Endothelial cell of umbilical vein (primary cell): ENCODE data around the gene CFLAR. TPM values are rescaled to one million over a fixed set of nuclear protein-coding genes. Genes with fewer than 3 reads are reported as not detected.

ENCODE experiments used
- BruUV-seq: library from RNA; stranded (reverse); fragments of 400-500 nt; replicated peaks from 2 replicates; lab custom pipeline; 2021; lab: Mats Ljungman, UMichigan
- CTCF ChIA-PET: fragments of 300-600, 350-600 bp; sonication (Branson Sonifier 250); formaldehyde crosslinking; loops from one replicate; lab custom pipeline; 2021; ENCODE audit warnings: antibody characterized with exemption, inconsistent platforms; lab: Charles Lee
- POLR2A ChIA-PET: fragments of 300-600, 350-600 bp; sonication (Branson Sonifier 250); formaldehyde crosslinking; loops from one replicate; lab custom pipeline; 2021; ENCODE audit warnings: antibody characterized with exemption, inconsistent platforms; lab: Charles Lee
- DNase-seq: peaks from one replicate; pipeline ENCODE4 v3.0.0-alpha.2; 2011; ENCODE audit warnings: low read depth, low spot score
- FAIRE-seq: peaks from 2 replicates; lab custom pipeline; 2011; peaks lifted over from hg19 to GRCh38; lab: Jason Lieb, UNC
- H2AFZ ChIP-seq: 2 replicates; pipeline ENCODE4 v1.6.0; 2012; ENCODE audit warnings: low read depth, low read length, control low read depth, inconsistent platforms
- H3K27ac ChIP-seq: 2 replicates; pipeline ENCODE4 v1.5.1; 2011; ENCODE audit warnings: low read depth, mild to moderate bottlenecking, control low read depth, low read length, moderate library complexity; ENCODE audit not compliant: insufficient read depth
- H3K27me3 ChIP-seq, 2 experiments: 2 replicates each; pipeline versions ENCODE4 v1.6.0 to v1.6.1; 2011; ENCODE audit warnings: low read length in 2 of 2, mixed read lengths in 1 of 2; ENCODE audit not compliant: control insufficient read depth in 2 of 2, insufficient read depth in 2 of 2
- H3K36me3 ChIP-seq, 2 experiments: 2 replicates in 1 of 2; 3 replicates in 1 of 2; pipeline ENCODE4 v1.5.1; 2011; ENCODE audit warnings: low read length in 2 of 2, mild to moderate bottlenecking in 1 of 2, moderate library complexity in 1 of 2; ENCODE audit not compliant: control insufficient read depth in 2 of 2, insufficient read depth in 2 of 2; ENCODE audit errors: extremely low read depth in 1 of 2
- H3K4me1 ChIP-seq: 3 replicates; pipeline ENCODE4 v1.5.1; 2011; ENCODE audit warnings: mild to moderate bottlenecking, low read length; ENCODE audit not compliant: control insufficient read depth, insufficient read depth; ENCODE audit errors: extremely low read depth
- H3K4me2 ChIP-seq: 2 replicates; pipeline ENCODE4 v1.6.1; 2011; ENCODE audit warnings: low read length, control low read depth, mixed read lengths; ENCODE audit not compliant: insufficient read depth
- H3K4me3 ChIP-seq, 3 experiments: fragments of 200-600 bp in 1 of 3; sonication (generic), shearing (Covaris generic) in 1 of 3; replicated peaks in 1 of 3; 2 replicates each; pipeline ENCODE4 v1.5.1; 2011 to 2016; ENCODE audit warnings: control low read depth in 3 of 3, low read length in 3 of 3, mild to moderate bottlenecking in 2 of 3, inconsistent platforms in 1 of 3, low read depth in 1 of 3, moderate library complexity in 1 of 3; ENCODE audit not compliant: insufficient read depth in 1 of 3
- H3K79me2 ChIP-seq: 2 replicates; pipeline ENCODE4 v1.6.0; 2012; ENCODE audit warnings: low read length, inconsistent platforms; ENCODE audit not compliant: control insufficient read depth, insufficient read depth
- H3K9ac ChIP-seq: replicated peaks from 2 replicates; pipeline ENCODE3; 2011; ENCODE audit warnings: low read length, control low read depth; ENCODE audit not compliant: insufficient read depth; ENCODE audit errors: extremely low read depth
- H3K9me1 ChIP-seq: replicated peaks from 3 replicates; pipeline ENCODE4 v1.6.0; 2011; ENCODE audit warnings: mild to moderate bottlenecking, low read length; ENCODE audit not compliant: control insufficient read depth, insufficient read depth; ENCODE audit errors: extremely low read depth
- H3K9me3 ChIP-seq: replicated peaks from 2 replicates; pipeline ENCODE4 v1.5.1; 2012; ENCODE audit warnings: low read length, inconsistent platforms; ENCODE audit not compliant: control insufficient read depth, insufficient read depth
- H4K20me1 ChIP-seq: replicated peaks from 2 replicates; pipeline ENCODE3; 2011; ENCODE audit warnings: mild to moderate bottlenecking, low read length; ENCODE audit not compliant: control insufficient read depth, insufficient read depth; ENCODE audit errors: extremely low read depth
- CTCF ChIP-seq, 2 donors: IDR thresholded peaks; 1 replicate in 1 of 2; 2 replicates in 1 of 2; pipeline ENCODE4 v1.5.1; 2011; ENCODE audit warnings: low read length in 2 of 2, mild to moderate bottlenecking in 2 of 2, moderate library complexity in 2 of 2, control low read depth in 1 of 2, inconsistent platforms in 1 of 2, low read depth in 1 of 2; ENCODE audit not compliant: insufficient read depth in 1 of 2; ENCODE audit errors: extremely low read depth in 1 of 2
- EZH2 ChIP-seq: IDR thresholded peaks from 2 replicates; pipeline ENCODE4 v1.6.1; 2012; ENCODE audit warnings: borderline replicate concordance, low read depth, mild to moderate bottlenecking, moderate library complexity, low read length, inconsistent platforms; ENCODE audit not compliant: severe bottlenecking
- FOS ChIP-seq: IDR thresholded peaks from 2 replicates; pipeline ENCODE4 v1.6.1; 2011; ENCODE audit warnings: mild to moderate bottlenecking, low read length, moderate library complexity, borderline replicate concordance; ENCODE audit not compliant: insufficient read depth
- GATA2 ChIP-seq: IDR thresholded peaks from 2 replicates; pipeline ENCODE4 v1.7.0; 2011; ENCODE audit warnings: low read depth, mild to moderate bottlenecking, moderate library complexity, mixed read lengths, low read length; ENCODE audit not compliant: insufficient read length, insufficient read depth
- JUN ChIP-seq: IDR thresholded peaks from 2 replicates; pipeline ENCODE4 v1.6.1; 2011; ENCODE audit warnings: borderline replicate concordance, low read depth; ENCODE audit not compliant: insufficient read length, insufficient read depth
- MAX ChIP-seq: IDR thresholded peaks from 2 replicates; pipeline ENCODE4 v1.6.1; 2011; ENCODE audit not compliant: insufficient read depth, insufficient read length
- MYC ChIP-seq: IDR thresholded peaks from one replicate; pipeline ENCODE4 v1.6.1; 2011; ENCODE audit warnings: mild to moderate bottlenecking, low read depth, low read length
- POLR2A ChIP-seq: IDR thresholded peaks from 2 replicates; pipeline ENCODE4 v1.6.1; 2012; ENCODE audit warnings: low read depth, mild to moderate bottlenecking, control low read depth, low read length
- POLR2AphosphoS5 ChIP-seq: IDR thresholded peaks from 2 replicates; pipeline ENCODE4 v1.6.1; 2012; ENCODE audit warnings: low read depth, mild to moderate bottlenecking, control low read depth, low read length, moderate library complexity; ENCODE audit not compliant: insufficient read depth
- dilution Hi-C: fragments of 300-500 bp; cut with MboI; formaldehyde crosslinking; loops from one replicate; pipeline ENCODE4 v1.15.0; 2019; ENCODE audit warnings: low sequenced_read_pairs; ENCODE audit not compliant: extremely low pct_ligation_motif_present
- intact Hi-C: fragments of 100-400 bp; cut with micrococcal nuclease; formaldehyde crosslinking; loops from one replicate; pipeline ENCODE4 v1.10.0; 2022
- polyA plus RNA-seq, 4 experiments: library from polyadenylated mRNA; depleted of rRNA in 3 of 4; stranded (reverse) in 3 of 4; unstranded in 1 of 4; fragments of >200 nt; gene quantifications; 2 replicates each; pipeline versions ENCODE4 v1.2.1 to v1.2.3, GENCODE V29; 2011 to 2012; ENCODE audit warnings: missing spikeins in 1 of 4
- total RNA-seq: library from RNA; stranded (reverse); gene quantifications from 2 replicates; pipeline ENCODE4 v1.2.3, GENCODE V29; 2021

CFLAR gene
- total and polyA plus RNA-seq, 2 donors (not counting 3 experiments of a cell fraction or from before 2014, with no cell fraction given): 104 to 260 TPM

DNA sequence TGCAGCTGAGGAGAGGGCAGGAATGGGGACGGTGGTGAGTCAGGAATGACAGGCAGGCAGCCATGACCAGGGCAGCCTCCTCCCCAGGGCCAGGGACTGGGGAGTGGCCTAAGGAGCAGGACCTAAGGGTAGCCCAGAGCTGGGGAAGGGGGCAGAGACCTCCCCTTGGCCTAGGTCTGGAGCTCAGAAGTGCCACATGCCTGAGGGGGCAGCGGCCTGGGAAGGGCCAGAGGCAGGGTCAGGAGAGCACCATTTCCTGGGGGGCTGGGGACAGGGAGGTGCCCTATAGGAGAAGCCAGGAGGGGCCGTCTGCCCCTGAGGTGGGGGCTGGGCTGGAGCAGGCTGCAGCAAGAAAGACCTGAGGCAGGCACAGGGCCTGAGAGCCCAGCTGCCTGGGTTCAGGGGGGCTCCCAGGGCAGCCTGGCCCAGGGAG is 20.9 kb downstream of the CFLAR start:
- no peaks in the 10 kb centered on the region for H4K20me1 ChIP-seq
- DNase-seq (no peak), FAIRE-seq (no peak)
- BruUV-seq: no TSS peak
- no peak overlapping the region for H3K9ac ChIP-seq
- no peaks in the 10 kb centered on the region for H3K9me1 ChIP-seq
- POLR2A ChIA-PET: interaction anchor here (0.6 kb wide), 1 partner anchor 16 kb away, joined by 3 read pairs; no protein-coding TSS in a partner anchor
- no peaks in the 10 kb centered on the region for H3K9me3 ChIP-seq
- peaks cover 34 to 38% of the 10 kb centered on the region in 2 experiments for H3K36me3 ChIP-seq
- dilution Hi-C loops: no loop called here
- no peaks in the 10 kb centered on the region for H3K27me3 ChIP-seq
- no peak overlapping the region for H3K4me3 ChIP-seq
- TF ChIP-seq FOS (no peak), POLR2AphosphoS5 (no peak), EZH2 (no peak)
- no peak overlapping the region for H2AFZ ChIP-seq
- CTCF ChIA-PET: interaction anchor here (0.9 to 2.3 kb wide), 3 partner anchors 9 to 21 kb away, joined by 4 to 9 read pairs (median 5); no protein-coding TSS in a partner anchor
- H3K4me2 ChIP-seq: no peak overlapping the region
- H3K27ac ChIP-seq: no peak overlapping the region
- peaks cover 40% of the 10 kb centered on the region for H3K4me1 ChIP-seq
- H3K79me2 ChIP-seq: peaks cover 79% of the 10 kb centered on the region
- intact Hi-C loops: no loop called here

- intact Hi-C loops: no loop called here
- peaks cover 73% of the 10 kb centered on the region for H3K79me2 ChIP-seq
- CTCF ChIA-PET: interaction anchor here (0.9 to 2.3 kb wide), 3 partner anchors 8 to 20 kb away, joined by 4 to 9 read pairs (median 5); no protein-coding TSS in a partner anchor
- H4K20me1 ChIP-seq: no peaks in the 10 kb centered on the region
- H2AFZ ChIP-seq: no peak overlapping the region
- DNase-seq (no peak), FAIRE-seq (no peak)
- H3K27me3 ChIP-seq: no peaks in the 10 kb centered on the region
- dilution Hi-C loops: no loop called here
- no peak overlapping the region for H3K27ac ChIP-seq
- no TSS peak for BruUV-seq
- no peak overlapping the region for H3K4me3 ChIP-seq
- peaks cover 33% of the 10 kb centered on the region for H3K4me1 ChIP-seq
- no peaks in the 10 kb centered on the region for H3K9me3 ChIP-seq
- H3K36me3 ChIP-seq: peaks cover 35 to 40% of the 10 kb centered on the region in 2 experiments
- no peaks in the 10 kb centered on the region for H3K9me1 ChIP-seq
- no peak overlapping the region for H3K4me2 ChIP-seq
- TF ChIP-seq POLR2A: no peak
- no peak for TF ChIP-seq FOS
- no peak for TF ChIP-seq MYC
- no peak for TF ChIP-seq GATA2
- TF ChIP-seq JUN: no peak
- TF ChIP-seq EZH2: no peak
- no peak for TF ChIP-seq POLR2AphosphoS5
- TF ChIP-seq MAX: no peak
- no peak for TF ChIP-seq CTCF (IDR thresholded peaks at IDR 0.05; ENCODE audit: extremely low read depth in 1 of 2, insufficient read depth in 1 of 2, low read depth in 1 of 2, low read length in 2 of 2)
- no peak overlapping the region for H3K9ac ChIP-seq
- POLR2A ChIA-PET: no interaction called here
Observed at GRCh38 chr2:201137505-201138400, 21.8 kb downstream of the CFLAR start.
